H1 (cell line): ENCODE data around the gene KRT78. TPM values are rescaled to one million over a fixed set of nuclear protein-coding genes. Genes with fewer than 3 reads are reported as not detected.

Experiments used
- GABPA ChIP-seq: IDR thresholded peaks from 2 replicates; pipeline ENCODE4 v1.6.1; 2011; ENCODE audit warnings: mild to moderate bottlenecking, low read length, moderate library complexity, borderline replicate concordance; ENCODE audit not compliant: insufficient read depth
- JUN ChIP-seq: IDR thresholded peaks from 2 replicates; pipeline ENCODE4 v1.6.1; 2011; ENCODE audit warnings: low read depth, mild to moderate bottlenecking, improper control_type of control experiment, low read length
- NANOG ChIP-seq: IDR thresholded peaks from 2 replicates; pipeline ENCODE4 v1.6.1; 2011; ENCODE audit warnings: low read length, low read depth, mild to moderate bottlenecking, inconsistent platforms; ENCODE audit not compliant: insufficient read depth, poor library complexity, severe bottlenecking
- SAP30 ChIP-seq: fragments of 300-600 bp; sonication (generic); IDR thresholded peaks from 2 replicates; pipeline ENCODE4 v1.7.1; 2012; ENCODE audit warnings: low read length, moderate library complexity, mild to moderate bottlenecking, inconsistent platforms; ENCODE audit not compliant: insufficient read depth, insufficient replicate concordance
- polyA plus RNA-seq, 7 experiments: library from polyadenylated mRNA; depleted of rRNA in 3 of 7; stranded (reverse) in 5 of 7; unstranded in 2 of 7; fragments of >200 nt in 5 of 7; fragments of 200-250 nt in 2 of 7; gene quantifications; 1 replicate in 5 of 7; 2 replicates in 1 of 7; 4 replicates in 1 of 7; pipeline versions ENCODE4 v1.2.1 to v1.2.3, GENCODE V29; 2011 to 2013; ENCODE audit warnings: missing spikeins in 2 of 7, mixed read lengths in 2 of 7
- total RNA-seq: library from RNA; stranded (reverse); fragmentation: NEBNext Ultra II Directional; extraction: Animal tissue kit (Norgen Biotek cat#: 25700); gene quantifications from 2 replicates; pipeline ENCODE4 v1.2.1, GENCODE V29; 2021
- TF ChIP-seq, protein P1 (sequence below): IDR thresholded peaks from 2 replicates; pipeline ENCODE4 v1.6.1; 2011; ENCODE audit warnings: low read length, improper control_type of control experiment
- TF ChIP-seq, protein P2 (sequence below): IDR thresholded peaks from 2 replicates; pipeline ENCODE4 v1.6.1; 2012; ENCODE audit warnings: inconsistent platforms

Gene KRT78
- total and polyA plus RNA-seq, 2 of the 8 experiments (the other 6 are each of a cell fraction or from before 2014, with no cell fraction given): not detected

DNA sequence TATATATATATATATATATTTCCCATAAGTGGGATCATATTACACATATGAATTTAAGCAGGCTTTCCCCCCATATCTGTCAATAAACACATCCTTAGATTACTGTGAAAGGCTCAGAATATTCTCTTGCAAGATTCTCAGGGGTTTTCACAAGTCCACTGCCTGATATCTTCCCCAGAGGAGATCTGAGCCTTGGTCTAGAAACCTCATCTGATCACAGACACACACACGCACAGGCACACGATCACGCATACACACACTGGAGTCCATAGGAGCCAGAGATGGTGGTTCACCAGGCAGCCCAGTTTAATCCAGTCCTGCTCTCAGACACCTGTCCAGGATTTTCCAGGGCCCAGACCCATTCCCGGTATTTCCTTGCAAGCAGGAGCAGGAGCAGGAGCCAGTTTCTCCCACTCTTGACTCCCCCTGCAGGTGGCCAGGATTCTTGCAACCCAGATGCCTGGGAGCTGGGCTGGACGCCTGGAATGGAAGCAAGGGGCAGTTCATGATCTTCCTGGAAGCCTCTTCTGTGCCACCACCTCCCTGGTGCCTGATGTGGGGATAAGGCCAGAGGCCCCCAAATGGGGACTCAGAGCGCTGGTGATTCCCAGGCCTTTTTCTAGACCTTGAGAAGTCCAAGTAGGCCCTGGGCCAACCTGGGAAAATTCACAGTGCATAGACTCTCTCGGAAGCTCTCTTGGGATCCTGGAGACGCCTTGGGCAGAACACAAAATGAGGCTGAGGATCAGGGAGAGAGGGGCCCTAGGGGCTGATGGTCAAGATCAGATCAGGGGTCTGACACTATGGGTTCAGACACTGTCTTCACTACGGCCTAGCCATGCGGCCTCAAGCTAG lies 16.5 kb upstream of the KRT78 start (continued):
- TF ChIP-seq, protein P1, sequence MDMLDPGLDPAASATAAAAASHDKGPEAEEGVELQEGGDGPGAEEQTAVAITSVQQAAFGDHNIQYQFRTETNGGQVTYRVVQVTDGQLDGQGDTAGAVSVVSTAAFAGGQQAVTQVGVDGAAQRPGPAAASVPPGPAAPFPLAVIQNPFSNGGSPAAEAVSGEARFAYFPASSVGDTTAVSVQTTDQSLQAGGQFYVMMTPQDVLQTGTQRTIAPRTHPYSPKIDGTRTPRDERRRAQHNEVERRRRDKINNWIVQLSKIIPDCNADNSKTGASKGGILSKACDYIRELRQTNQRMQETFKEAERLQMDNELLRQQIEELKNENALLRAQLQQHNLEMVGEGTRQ: no peak
- TF ChIP-seq SAP30: no peak
- TF ChIP-seq, protein P2, sequence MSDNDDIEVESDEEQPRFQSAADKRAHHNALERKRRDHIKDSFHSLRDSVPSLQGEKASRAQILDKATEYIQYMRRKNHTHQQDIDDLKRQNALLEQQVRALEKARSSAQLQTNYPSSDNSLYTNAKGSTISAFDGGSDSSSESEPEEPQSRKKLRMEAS: no peak
- no peak; the same call in 1 of the 2 replicates for TF ChIP-seq GABPA
- TF ChIP-seq NANOG: no peak
- TF ChIP-seq JUN: no peak
